Left hindlimb (tissue), 1 donor: Measurements from ENCODE around the gene GGNBP2.
"Not testable (repeated sequence)": the region's sequence is repeated elsewhere in the genome, so short reads cannot be mapped to it uniquely, and the experiment has no call there.

Experiments
- DNase-seq: peaks from one replicate; pipeline ENCODE4 v3.0.0-alpha.2; 2018

Gene GGNBP2, protein sequence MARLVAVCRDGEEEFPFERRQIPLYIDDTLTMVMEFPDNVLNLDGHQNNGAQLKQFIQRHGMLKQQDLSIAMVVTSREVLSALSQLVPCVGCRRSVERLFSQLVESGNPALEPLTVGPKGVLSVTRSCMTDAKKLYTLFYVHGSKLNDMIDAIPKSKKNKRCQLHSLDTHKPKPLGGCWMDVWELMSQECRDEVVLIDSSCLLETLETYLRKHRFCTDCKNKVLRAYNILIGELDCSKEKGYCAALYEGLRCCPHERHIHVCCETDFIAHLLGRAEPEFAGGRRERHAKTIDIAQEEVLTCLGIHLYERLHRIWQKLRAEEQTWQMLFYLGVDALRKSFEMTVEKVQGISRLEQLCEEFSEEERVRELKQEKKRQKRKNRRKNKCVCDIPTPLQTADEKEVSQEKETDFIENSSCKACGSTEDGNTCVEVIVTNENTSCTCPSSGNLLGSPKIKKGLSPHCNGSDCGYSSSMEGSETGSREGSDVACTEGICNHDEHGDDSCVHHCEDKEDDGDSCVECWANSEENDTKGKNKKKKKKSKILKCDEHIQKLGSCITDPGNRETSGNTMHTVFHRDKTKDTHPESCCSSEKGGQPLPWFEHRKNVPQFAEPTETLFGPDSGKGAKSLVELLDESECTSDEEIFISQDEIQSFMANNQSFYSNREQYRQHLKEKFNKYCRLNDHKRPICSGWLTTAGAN

DNA sequence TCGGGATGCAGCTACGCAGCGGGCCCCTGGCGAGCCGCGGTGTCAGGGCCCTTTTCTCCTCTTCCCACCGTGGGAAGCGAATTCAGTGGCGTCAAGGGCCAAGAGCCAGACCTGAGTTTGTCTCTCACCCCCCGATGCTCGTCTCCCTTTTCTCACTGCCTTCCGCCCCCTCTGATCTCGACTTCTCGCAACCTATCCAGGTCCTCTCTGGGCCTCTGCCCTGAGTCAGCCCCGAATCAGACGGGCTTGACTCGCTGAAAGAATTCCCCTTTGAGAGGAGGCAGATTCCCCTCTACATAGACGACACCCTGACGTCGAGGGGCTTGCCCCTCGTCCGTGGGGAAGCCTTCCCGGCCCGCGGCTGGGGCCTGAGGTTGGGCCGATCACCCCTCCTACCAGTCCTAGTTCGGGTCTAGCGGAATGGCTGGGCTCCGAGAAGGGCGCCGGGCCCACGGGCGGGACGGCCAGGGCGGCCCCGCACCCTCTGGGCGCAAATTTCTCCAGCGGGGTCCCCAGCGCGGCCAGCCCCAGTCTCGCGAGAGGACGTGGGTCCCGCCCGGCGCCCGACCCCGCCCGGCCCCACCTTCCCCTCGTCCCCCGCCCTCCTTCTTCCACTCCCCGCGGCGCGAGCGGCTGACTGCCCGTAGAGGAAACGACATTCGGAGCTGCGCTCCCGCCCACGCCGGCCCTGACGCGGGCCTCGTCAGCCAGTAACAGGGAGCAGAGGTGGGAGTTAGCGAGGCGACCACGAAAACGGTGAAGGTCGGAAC lies at the start of gene GGNBP2:
Gene GGNBP2, plus strand, starts transcription at position 613 of the 770 bp plus-strand sequence. CDS start 806 bp downstream, outside the sequence.
- peak; percentile 96 for DNase-seq

GRCh38 chr17:36495076-36495578 lies 49.6 kb upstream of the GGNBP2 start:
- DNase-seq: no peak

DNA sequence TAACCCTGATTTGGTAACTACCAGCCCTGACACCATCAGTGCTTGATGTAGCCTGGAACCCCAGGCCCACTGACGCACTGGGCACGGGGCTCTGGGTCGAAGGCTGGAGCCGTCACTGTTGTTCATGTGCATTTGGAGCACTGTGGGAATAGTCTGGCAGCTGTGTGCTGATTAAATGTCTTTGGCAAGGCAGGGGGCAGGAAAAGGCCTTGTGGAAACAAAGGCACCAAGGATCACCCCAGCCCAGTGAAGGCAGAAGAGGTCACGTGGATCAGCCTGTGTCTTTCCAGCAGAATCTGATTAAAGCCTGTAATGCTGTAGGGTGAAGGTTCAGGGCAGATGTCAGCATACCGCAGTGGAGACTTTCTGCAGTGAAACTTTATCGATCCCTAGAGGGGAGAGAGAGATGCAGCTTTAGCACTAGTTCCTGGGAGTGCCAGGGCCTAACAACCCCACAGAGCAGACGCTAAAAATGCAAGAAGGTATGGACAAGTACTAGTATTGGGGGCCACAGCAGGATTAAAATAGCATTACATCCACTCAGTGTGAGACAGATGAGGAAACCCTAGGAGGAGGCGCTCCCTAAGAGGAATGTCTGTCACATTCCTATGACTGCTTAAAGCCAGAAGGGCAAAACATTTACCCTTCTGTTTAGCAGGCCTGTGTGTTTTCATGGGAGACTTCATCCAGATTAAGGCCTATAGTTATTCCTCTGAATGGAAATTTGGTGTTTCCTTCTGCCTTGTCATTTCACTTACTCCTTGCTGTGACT lies 48.5 kb upstream of the GGNBP2 start:
- DNase-seq: no peak

GRCh38 chr17:36498155-36498554 lies 46.6 kb upstream of the GGNBP2 start:
- no peak for DNase-seq

- DNase-seq: no peak
These were observed 46.0 kb upstream of the GGNBP2 start for GRCh38 chr17:36498560-36499300.

- no peak for DNase-seq
These were observed 43.9 kb upstream of the GGNBP2 start for GRCh38 chr17:36500745-36501225.

DNA sequence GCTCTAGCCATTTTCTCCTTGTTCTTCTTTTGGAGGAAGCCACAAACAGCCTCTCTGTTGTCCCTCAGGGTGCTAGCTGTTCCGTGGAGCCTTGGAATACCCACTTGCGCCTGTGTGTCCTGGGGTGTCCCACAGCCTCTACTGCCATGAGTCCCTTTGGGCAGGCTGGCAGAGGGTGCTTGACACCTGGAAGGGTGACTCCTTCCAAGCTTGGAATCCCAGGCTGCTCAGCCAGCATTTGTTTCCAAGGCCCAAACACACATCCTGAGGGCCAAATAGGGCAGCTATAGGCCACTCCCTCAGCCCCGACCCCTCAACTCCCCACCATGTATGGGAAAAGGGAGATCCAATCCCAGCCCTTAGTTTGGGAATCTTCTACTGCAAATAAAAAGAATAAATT lies 43.4 kb upstream of the GGNBP2 start:
- no peak for DNase-seq

- no peak for DNase-seq
These were observed 42.8 kb upstream of the GGNBP2 start for GRCh38 chr17:36501963-36502362.

DNA sequence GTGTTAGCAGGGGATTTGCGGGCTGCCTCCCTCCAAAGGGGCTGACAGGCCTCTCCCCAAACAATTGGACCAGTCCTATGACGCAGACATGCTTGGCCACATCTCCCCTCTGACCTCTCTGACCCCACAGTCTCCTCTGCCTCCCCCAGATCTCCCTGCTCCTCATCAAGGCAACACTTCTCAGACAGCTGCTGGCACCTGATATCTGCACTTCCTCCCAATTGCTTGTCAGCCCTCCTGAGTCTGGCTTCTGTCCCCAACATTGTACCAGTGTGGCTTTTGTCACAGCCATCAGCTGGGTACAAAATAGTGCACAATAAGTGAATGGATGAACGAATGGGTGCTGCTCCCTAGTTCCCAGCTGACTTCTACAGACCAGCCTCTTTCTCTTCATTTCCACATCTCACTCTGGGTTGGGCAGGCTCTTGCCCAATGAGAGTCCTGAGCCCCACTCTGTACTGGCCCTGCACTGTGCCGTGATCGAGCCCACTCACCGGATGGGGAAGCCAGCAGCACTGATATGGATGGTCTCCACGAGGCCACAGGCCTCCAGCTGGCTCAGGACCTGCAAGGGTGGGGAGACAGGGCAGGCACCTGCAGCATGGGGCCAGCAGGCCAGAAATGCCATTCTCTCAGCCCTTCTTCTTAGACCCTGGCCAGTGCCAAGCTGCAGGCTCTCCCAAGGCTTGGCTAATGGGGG lies 41.1 kb upstream of the GGNBP2 start:
- no peak for DNase-seq

DNA sequence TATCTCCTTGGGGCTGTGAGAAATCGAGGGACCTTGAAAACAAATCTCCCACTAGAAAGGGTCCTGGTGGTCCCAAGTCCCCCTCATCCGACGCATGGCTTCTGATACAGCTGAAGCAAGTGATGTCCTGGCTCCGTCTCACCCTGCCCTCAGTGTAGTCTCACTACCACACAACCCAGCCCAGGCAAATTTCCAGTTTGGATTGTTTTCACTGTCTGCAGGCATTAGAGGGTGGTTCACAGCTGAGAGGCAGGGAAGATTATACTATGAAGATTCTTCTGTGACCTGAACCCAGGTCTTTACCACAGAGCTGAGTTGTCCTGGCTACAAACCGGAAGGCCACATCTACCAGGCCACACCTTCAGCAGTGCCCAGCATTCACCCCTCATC lies 40.6 kb upstream of the GGNBP2 start:
- DNase-seq: no peak

GRCh38 chr17:36505171-36505570 lies 39.5 kb upstream of the GGNBP2 start:
- DNase-seq: no peak

DNA sequence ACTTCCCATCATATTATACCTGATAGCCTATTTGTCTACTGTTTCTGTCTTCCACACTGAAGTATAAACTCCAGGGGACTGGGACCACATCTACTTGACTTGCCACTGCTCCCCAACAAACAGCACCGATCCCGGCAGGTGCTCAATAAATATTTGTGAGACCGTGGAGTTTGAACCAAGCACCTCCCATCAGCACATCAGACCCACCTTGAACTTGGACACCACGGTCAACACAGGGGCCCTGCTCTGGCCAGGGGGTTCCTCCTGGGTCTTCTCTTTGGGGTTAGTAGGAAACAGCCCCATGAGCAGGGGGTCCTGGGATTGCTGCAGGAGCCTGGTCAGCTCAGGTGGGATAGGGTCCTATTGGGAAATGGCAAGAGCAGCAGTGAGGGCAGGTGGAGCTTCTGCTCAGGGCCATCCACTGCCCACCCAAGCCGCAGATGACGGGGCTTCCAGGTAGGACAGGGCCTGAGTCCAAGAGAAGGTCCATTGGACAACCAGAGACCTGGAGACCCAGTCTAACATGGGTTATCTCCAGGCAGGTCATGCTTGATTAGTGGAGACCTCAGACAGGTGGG lies 38.4 kb upstream of the GGNBP2 start:
- no peak for DNase-seq

DNA sequence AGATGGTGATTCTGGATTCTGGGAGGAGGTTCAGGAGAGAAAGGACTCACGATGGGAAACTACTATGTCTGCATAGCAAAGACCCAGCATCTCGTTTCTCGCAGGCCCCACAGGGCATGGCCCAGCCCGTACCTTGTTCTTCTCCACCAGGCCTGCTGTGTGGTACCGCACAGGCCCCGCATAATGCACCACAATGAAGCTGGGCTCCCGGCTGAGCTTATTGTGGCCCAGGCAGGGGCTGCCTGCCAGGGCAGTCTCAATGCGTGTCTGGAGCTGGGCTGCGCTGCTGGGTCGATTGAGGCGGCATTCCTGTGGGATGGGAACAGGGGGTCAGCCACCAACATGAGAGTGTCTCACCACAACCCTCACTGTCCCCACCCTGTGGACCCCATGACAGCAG lies 37.9 kb upstream of the GGNBP2 start:
- no peak for DNase-seq

- DNase-seq: no peak
These were observed 37.5 kb upstream of the GGNBP2 start for GRCh38 chr17:36507266-36507665.

GRCh38 chr17:36508439-36508838 lies 36.3 kb upstream of the GGNBP2 start:
- DNase-seq: not testable (repeated sequence)

- no peak for DNase-seq
These were observed 35.3 kb upstream of the GGNBP2 start for GRCh38 chr17:36509272-36509985.

DNA sequence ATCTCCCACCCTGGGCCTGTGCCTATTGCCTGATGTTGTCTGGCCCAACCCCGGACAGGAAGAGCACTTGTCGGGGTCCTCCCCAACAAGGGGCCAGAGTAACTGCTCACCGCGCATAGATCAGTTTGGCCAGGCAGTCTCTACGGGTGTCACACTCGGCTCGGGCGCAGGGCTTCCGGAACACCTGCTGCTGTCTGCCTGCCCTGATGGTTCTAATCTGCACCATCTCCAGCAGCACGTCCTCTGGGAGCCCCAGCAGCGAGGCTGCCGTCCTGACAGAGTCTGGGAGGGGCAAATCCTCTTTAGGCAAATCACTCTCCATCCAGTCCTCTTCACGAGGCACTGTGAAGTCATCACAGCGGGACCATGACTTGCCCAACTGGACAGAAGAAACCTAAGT lies 34.1 kb upstream of the GGNBP2 start:
- no peak for DNase-seq

DNA sequence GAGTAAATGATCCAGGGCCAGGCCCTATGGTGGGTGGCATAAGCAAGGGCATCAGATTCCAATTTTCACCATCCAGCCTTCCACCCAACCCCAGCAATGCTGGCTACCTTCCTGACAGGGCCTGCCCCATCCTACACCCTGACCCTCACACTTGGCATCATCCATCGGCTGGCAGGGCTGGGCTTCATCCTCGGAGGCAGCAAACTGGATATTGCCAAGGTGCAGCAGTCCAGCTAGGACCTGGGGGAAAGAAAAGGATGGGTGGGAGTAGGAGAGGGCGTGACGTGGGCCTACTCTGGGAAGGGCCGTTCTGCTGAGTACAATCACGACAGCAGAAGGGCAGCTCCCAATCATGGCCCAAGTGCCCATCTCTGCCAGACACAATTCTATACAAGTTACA lies 33.5 kb upstream of the GGNBP2 start:
- no peak for DNase-seq

DNA sequence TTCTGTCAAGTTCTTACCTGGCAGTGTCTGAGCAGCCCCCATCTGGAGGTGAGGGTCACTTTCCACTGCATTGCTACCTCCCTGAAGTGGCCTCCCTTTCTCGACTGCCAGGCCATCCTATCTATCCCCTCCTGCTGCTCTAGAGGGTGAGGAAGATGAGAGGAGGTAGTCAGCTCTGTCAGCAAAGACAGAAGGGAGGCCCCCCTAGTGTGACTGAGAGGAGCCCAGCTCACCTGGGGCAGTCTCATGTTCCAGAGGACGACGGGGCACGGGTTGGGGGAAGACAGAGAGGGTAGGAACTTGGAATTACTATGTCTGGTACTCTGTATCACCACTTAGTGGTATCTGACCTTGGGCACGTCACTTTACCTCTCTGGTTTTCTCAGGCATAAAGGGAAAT lies 32.1 kb upstream of the GGNBP2 start:
- DNase-seq: no peak

DNA sequence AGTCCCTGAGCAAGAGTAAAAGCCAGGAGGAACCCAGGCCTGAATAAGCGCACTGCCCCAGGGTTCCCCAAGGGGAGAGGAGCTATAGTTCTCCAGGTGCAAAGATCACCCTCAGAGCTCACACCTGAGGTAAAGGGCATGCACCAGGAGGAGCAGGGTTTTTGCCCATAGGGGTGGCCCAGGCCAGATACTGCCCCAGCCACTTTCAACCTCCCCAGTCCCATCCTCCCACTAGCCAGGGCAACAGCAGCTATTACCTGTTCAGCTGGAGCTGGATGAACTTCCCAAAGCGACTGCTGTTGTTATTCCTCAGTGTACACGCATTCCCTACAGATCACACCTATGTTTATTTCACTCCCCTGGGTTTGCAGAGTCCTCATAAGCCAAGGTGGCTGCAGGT lies 29.9 kb upstream of the GGNBP2 start:
- no peak for DNase-seq
